ENCODE data around the gene PRKG1.

PRKG1 gene

GRCh38 chr10:51079331-51079730, 5.0 kb downstream of the PRKG1 start:
- POLR2A ChIA-PET (ENCODE audit: low non-redundant PET): no interaction called here
- no peak overlapping the region for H3K27ac ChIP-seq
- no peak for TF ChIP-seq CTCF (conservative IDR thresholded peaks at IDR 0.05; ENCODE audit: low read depth)
- CTCF ChIA-PET: no interaction called here
- no peak for DNase-seq (ENCODE audit: low spot score)

DNA sequence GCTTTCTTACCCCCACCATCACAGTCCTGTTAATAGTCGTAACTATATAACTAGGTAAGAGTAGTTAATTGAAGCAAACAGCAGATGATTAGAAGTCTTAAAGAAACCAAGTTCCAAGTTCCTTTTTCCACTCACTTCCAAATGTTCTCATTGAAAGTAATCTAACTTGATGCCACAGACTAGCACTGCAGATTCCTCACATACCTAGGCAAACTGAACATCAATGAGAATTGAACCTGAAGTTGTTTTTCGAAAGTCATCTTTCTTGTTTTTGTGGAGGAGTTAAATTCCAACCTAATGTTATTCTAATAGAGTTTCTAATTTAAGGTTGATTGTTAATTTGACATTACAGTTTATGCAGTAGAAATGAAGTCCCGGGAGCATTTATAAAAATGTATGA, 5.5 kb downstream of the PRKG1 start:
- no peak overlapping the region for H3K27ac ChIP-seq
- TF ChIP-seq CTCF (conservative IDR thresholded peaks at IDR 0.05; ENCODE audit: low read depth): no peak
- no peak for DNase-seq (ENCODE audit: low spot score)
- CTCF ChIA-PET: no interaction called here
- POLR2A ChIA-PET (ENCODE audit: low non-redundant PET): no interaction called here

DNA sequence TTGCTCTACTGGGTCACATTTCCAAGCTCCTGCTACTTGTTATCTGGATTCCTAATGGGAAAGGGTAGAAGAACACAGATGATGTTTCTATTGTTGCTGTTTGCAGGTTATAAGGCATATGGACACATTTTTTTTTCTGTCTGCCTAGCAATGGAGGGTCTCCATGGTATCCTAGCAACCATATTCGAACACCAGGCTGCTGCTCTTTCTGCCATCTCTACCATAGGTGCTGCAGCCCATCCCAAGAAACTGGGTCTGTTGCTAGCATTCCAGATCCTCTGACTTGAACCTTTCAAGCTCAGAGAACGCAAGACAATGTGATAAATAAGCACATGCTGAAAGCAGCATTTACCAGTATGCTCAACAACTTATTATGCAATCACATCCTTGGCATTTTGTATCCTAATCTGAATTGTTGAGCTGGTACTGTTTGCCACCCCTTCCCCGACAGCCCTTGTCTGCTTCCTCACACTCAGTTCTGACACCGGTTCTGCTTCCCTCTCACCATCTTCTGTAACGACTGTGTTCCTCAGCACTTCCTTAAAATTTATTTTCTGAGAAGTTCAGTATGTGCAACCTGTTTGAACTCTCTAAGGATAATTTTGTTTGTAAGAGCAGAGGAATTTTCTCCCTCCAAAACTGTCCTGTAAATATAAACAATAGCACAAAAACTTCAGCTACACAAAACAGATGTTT, 6.2 kb downstream of the PRKG1 start:
- CTCF ChIA-PET: no interaction called here
- TF ChIP-seq CTCF (conservative IDR thresholded peaks at IDR 0.05; ENCODE audit: low read depth): no peak
- POLR2A ChIA-PET (ENCODE audit: low non-redundant PET): no interaction called here
- H3K27ac ChIP-seq: no peak overlapping the region
- DNase-seq (ENCODE audit: low spot score): no peak

- DNase-seq (ENCODE audit: low spot score): no peak
- TF ChIP-seq CTCF (conservative IDR thresholded peaks at IDR 0.05; ENCODE audit: low read depth): no peak
- H3K27ac ChIP-seq: no peak overlapping the region
- ChIA-PET CTCF (interaction anchor here (0.6 kb wide), 1 partner anchor 340 kb away, joined by 3 read pairs; no protein-coding TSS in a partner anchor), POLR2A (ENCODE audit: low non-redundant PET) (no interaction called here)
Observed at GRCh38 chr10:51082857-51083256, 8.6 kb downstream of the PRKG1 start.

DNA sequence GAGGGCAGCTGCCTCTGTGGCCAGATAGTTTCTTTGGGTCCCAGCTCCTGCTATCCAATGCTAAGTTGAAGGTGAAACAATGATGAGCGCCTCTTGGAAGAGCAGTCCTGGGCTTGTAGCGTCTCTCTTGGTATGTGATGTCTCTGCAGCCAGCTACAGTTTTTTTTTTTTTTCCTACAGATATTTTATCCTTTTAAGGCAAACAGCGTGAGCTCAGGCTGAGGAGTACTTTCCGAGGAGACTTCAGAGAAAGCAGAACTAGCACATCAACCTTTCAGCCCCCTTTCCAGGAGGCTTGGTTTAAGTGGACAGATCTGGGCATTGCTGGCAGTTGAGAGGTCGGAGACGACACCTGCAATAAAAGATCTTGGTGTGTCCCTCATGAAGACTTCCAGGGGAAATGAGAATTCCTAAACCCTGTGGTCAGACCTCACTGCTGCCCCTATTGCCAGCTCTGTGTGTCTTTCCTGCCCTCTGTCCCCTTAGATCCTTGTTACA, 9.1 kb downstream of the PRKG1 start:
- TF ChIP-seq CTCF (conservative IDR thresholded peaks at IDR 0.05; ENCODE audit: low read depth): no peak
- POLR2A ChIA-PET (ENCODE audit: low non-redundant PET): no interaction called here
- CTCF ChIA-PET: no interaction called here
- DNase-seq (ENCODE audit: low spot score): no peak
- no peak overlapping the region for H3K27ac ChIP-seq

DNA sequence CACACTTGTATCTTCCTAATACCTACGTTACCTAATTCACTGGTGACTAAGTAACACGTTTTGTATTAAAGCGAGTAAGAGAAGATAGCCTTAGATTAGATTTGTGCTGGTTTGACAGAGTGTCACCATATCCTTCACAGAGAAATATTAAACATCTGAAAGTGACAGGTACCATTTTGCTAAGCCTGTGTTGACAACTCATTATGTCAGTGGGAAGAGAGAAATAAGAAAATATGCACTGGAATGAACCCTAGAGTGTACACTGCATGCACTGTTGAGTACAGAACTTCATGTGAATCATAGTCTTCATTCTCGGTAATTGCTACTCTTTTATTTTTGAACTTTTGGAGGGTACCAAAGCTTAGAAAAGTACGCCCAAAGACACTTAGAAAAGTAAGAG, 10.9 kb downstream of the PRKG1 start:
- CTCF ChIA-PET: interaction anchor here (0.7 kb wide), 1 partner anchor 9 kb away, joined by 3 read pairs; no protein-coding TSS in a partner anchor
- DNase-seq (ENCODE audit: low spot score): no peak
- POLR2A ChIA-PET (ENCODE audit: low non-redundant PET): no interaction called here
- no peak for TF ChIP-seq CTCF (conservative IDR thresholded peaks at IDR 0.05; ENCODE audit: low read depth)
- H3K27ac ChIP-seq: no peak overlapping the region
